ENCODE data around the gene STRIP2. TPM values are rescaled to one million over a fixed set of nuclear protein-coding genes. Genes with fewer than 3 reads are reported as not detected.
"Not testable (repeated sequence)": the region's sequence is repeated elsewhere in the genome, so short reads cannot be mapped to it uniquely, and the experiment has no call there.

The STRIP2 gene
- total RNA-seq, 2 donors from 2014 or later: 73.5 to 79.2 TPM

GRCh38 chr7:129448608-129449007 is 14.4 kb downstream of the STRIP2 start:
- H3K9me3 Mint-ChIP-seq; ATAC-seq (replicated peaks in 1 of 2): not testable (repeated sequence)

GRCh38 chr7:129450295-129450694 is 16.1 kb downstream of the STRIP2 start:
- Mint-ChIP-seq H3K9me3 (peaks cover 0 to 5% of the 10 kb centered on the region in 2 donors), H3K27ac (no peak overlapping the region), H3K27me3 (ENCODE audit: low read depth) (no peaks in the 10 kb centered on the region), H3K4me1 (ENCODE audit: low read depth) (no peaks in the 10 kb centered on the region), H3K36me3 (ENCODE audit: insufficient read depth in 2 of 2) (peaks cover 58 to 76% of the 10 kb centered on the region in 2 donors), H3K4me3 (no peak overlapping the region)
- no peak for DNase-seq
- no peak for ATAC-seq (replicated peaks in 1 of 2)

More at GRCh38 chr7:129448608-129449007, 14.4 kb downstream of the STRIP2 start:
- H3K4me3 Mint-ChIP-seq; H3K27me3 Mint-ChIP-seq (ENCODE audit: low read depth); H3K27ac Mint-ChIP-seq; DNase-seq; H3K4me1 Mint-ChIP-seq (ENCODE audit: low read depth): not testable (repeated sequence)
- peaks cover 59 to 76% of the 10 kb centered on the region in 2 donors for H3K36me3 Mint-ChIP-seq (ENCODE audit: insufficient read depth in 2 of 2)

GRCh38 chr7:129452589-129453231 is 18.5 kb downstream of the STRIP2 start:
- no peaks in the 10 kb centered on the region for H3K27me3 Mint-ChIP-seq (ENCODE audit: low read depth)
- peaks cover 48 to 64% of the 10 kb centered on the region in 2 donors for H3K36me3 Mint-ChIP-seq (ENCODE audit: insufficient read depth in 2 of 2)
- DNase-seq: no peak
- no peak overlapping the region for H3K27ac Mint-ChIP-seq
- no peaks in the 10 kb centered on the region for H3K9me3 Mint-ChIP-seq
- ATAC-seq (replicated peaks in 1 of 2): no peak
- no peak overlapping the region for H3K4me3 Mint-ChIP-seq
- no peaks in the 10 kb centered on the region for H3K4me1 Mint-ChIP-seq (ENCODE audit: low read depth)

GRCh38 chr7:129453510-129454248 is 19.4 kb downstream of the STRIP2 start:
- peaks cover 44 to 63% of the 10 kb centered on the region in 2 donors for H3K36me3 Mint-ChIP-seq (ENCODE audit: insufficient read depth in 2 of 2)
- DNase-seq: no peak
- H3K9me3 Mint-ChIP-seq: no peaks in the 10 kb centered on the region
- H3K27me3 Mint-ChIP-seq (ENCODE audit: low read depth): no peaks in the 10 kb centered on the region
- H3K4me3 Mint-ChIP-seq: no peak overlapping the region
- H3K27ac Mint-ChIP-seq: no peak overlapping the region
- no peaks in the 10 kb centered on the region for H3K4me1 Mint-ChIP-seq (ENCODE audit: low read depth)
- ATAC-seq (replicated peaks in 1 of 2): no peak

GRCh38 chr7:129454249-129454551 is 20.0 kb downstream of the STRIP2 start:
- Mint-ChIP-seq H3K27ac (peak overlapping the region; percentile 56), H3K9me3 (no peaks in the 10 kb centered on the region), H3K4me1 (ENCODE audit: low read depth) (no peaks in the 10 kb centered on the region), H3K27me3 (ENCODE audit: low read depth) (no peaks in the 10 kb centered on the region), H3K4me3 (no peak overlapping the region), H3K36me3 (ENCODE audit: insufficient read depth in 2 of 2) (peaks cover 39 to 58% of the 10 kb centered on the region in 2 donors)
- ATAC-seq (replicated peaks in 1 of 2) (no peak), DNase-seq (no peak)

GRCh38 chr7:129456421-129456820 is 22.2 kb downstream of the STRIP2 start:
- Mint-ChIP-seq H3K27ac (no peak overlapping the region), H3K27me3 (ENCODE audit: low read depth) (no peaks in the 10 kb centered on the region), H3K4me1 (ENCODE audit: low read depth) (no peaks in the 10 kb centered on the region), H3K9me3 (no peaks in the 10 kb centered on the region), H3K36me3 (ENCODE audit: insufficient read depth in 2 of 2) (peaks cover 27 to 40% of the 10 kb centered on the region in 2 donors), H3K4me3 (no peak overlapping the region)
- no peak for DNase-seq
- ATAC-seq (replicated peaks in 1 of 2): no peak

GRCh38 chr7:129457101-129457500 is 22.9 kb downstream of the STRIP2 start:
- H3K27ac Mint-ChIP-seq: no peak overlapping the region
- no peaks in the 10 kb centered on the region for H3K4me1 Mint-ChIP-seq (ENCODE audit: low read depth)
- no peak for DNase-seq
- no peaks in the 10 kb centered on the region for H3K27me3 Mint-ChIP-seq (ENCODE audit: low read depth)
- no peaks in the 10 kb centered on the region for H3K9me3 Mint-ChIP-seq
- H3K4me3 Mint-ChIP-seq: no peak overlapping the region
- peaks cover 23 to 33% of the 10 kb centered on the region in 2 donors for H3K36me3 Mint-ChIP-seq (ENCODE audit: insufficient read depth in 2 of 2)
- ATAC-seq (replicated peaks in 1 of 2): no peak

- no peak overlapping the region for H3K27ac Mint-ChIP-seq
- no peak for ATAC-seq (replicated peaks in 1 of 2)
- no peak overlapping the region for H3K4me3 Mint-ChIP-seq
- no peaks in the 10 kb centered on the region for H3K27me3 Mint-ChIP-seq (ENCODE audit: low read depth)
- no peak for DNase-seq
- H3K36me3 Mint-ChIP-seq (ENCODE audit: insufficient read depth in 2 of 2): peaks cover 21 to 33% of the 10 kb centered on the region in 2 donors
- no peaks in the 10 kb centered on the region for H3K4me1 Mint-ChIP-seq (ENCODE audit: low read depth)
- H3K9me3 Mint-ChIP-seq: no peaks in the 10 kb centered on the region
These were observed 23.9 kb downstream of the STRIP2 start for GRCh38 chr7:129458171-129458570.

GRCh38 chr7:129461809-129462208 is 27.6 kb downstream of the STRIP2 start:
- no peaks in the 10 kb centered on the region for H3K27me3 Mint-ChIP-seq (ENCODE audit: low read depth)
- H3K36me3 Mint-ChIP-seq (ENCODE audit: insufficient read depth in 2 of 2): peaks cover 10 to 19% of the 10 kb centered on the region in 2 donors
- no peaks in the 10 kb centered on the region for H3K4me1 Mint-ChIP-seq (ENCODE audit: low read depth)
- H3K9me3 Mint-ChIP-seq: no peaks in the 10 kb centered on the region
- no peak overlapping the region for H3K4me3 Mint-ChIP-seq
- no peak for ATAC-seq (replicated peaks in 1 of 2)
- no peak for DNase-seq
- H3K27ac Mint-ChIP-seq: no peak overlapping the region

GRCh38 chr7:129462420-129462819 is 28.2 kb downstream of the STRIP2 start:
- H3K36me3 Mint-ChIP-seq (ENCODE audit: insufficient read depth in 2 of 2): peaks cover 10 to 21% of the 10 kb centered on the region in 2 donors
- DNase-seq: no peak
- no peaks in the 10 kb centered on the region for H3K4me1 Mint-ChIP-seq (ENCODE audit: low read depth)
- no peaks in the 10 kb centered on the region for H3K27me3 Mint-ChIP-seq (ENCODE audit: low read depth)
- ATAC-seq (replicated peaks in 1 of 2): no peak
- H3K27ac Mint-ChIP-seq: no peak overlapping the region
- H3K9me3 Mint-ChIP-seq: no peaks in the 10 kb centered on the region
- no peak overlapping the region for H3K4me3 Mint-ChIP-seq

GRCh38 chr7:129464194-129464593 is 30.0 kb downstream of the STRIP2 start:
- DNase-seq (no peak), ATAC-seq (replicated peaks in 1 of 2) (no peak)
- H3K4me3 Mint-ChIP-seq: no peak overlapping the region
- peaks cover 9 to 16% of the 10 kb centered on the region in 2 donors for H3K36me3 Mint-ChIP-seq (ENCODE audit: insufficient read depth in 2 of 2)
- no peaks in the 10 kb centered on the region for H3K4me1 Mint-ChIP-seq (ENCODE audit: low read depth)
- no peak overlapping the region for H3K27ac Mint-ChIP-seq
- H3K9me3 Mint-ChIP-seq: no peaks in the 10 kb centered on the region
- H3K27me3 Mint-ChIP-seq (ENCODE audit: low read depth): no peaks in the 10 kb centered on the region

GRCh38 chr7:129465080-129465479 is 30.8 kb downstream of the STRIP2 start:
- no peaks in the 10 kb centered on the region for H3K4me1 Mint-ChIP-seq (ENCODE audit: low read depth)
- no peak overlapping the region for H3K4me3 Mint-ChIP-seq
- ATAC-seq (replicated peaks in 1 of 2): no peak
- DNase-seq: no peak
- peaks cover 7 to 16% of the 10 kb centered on the region in 2 donors for H3K36me3 Mint-ChIP-seq (ENCODE audit: insufficient read depth in 2 of 2)
- H3K27ac Mint-ChIP-seq: peak overlapping the region; percentile 9
- H3K27me3 Mint-ChIP-seq (ENCODE audit: low read depth): no peaks in the 10 kb centered on the region
- no peaks in the 10 kb centered on the region for H3K9me3 Mint-ChIP-seq

- Mint-ChIP-seq H3K4me3 (no peak overlapping the region), H3K4me1 (ENCODE audit: low read depth) (peaks cover 14% of the 10 kb centered on the region), H3K9me3 (no peaks in the 10 kb centered on the region), H3K27ac (no peak overlapping the region), H3K36me3 (ENCODE audit: insufficient read depth in 2 of 2) (peaks cover 7 to 16% of the 10 kb centered on the region in 2 donors), H3K27me3 (ENCODE audit: low read depth) (no peaks in the 10 kb centered on the region)
- ATAC-seq (replicated peaks in 1 of 2) (no peak), DNase-seq (no peak)
These were observed 32.6 kb downstream of the STRIP2 start for GRCh38 chr7:129466796-129467195.

All from activated T-cell treated with anti-CD3 and anti-CD28 coated beads, Interleukin-2, amount 50 U/mL, for 72 hours (primary cell).